Activated CD8-positive, alpha-beta T cell treated with anti-CD3 and anti-CD28 coated beads for 36 hours (primary cell): ENCODE results near the gene HNF1B. TPM values are rescaled to one million over a fixed set of nuclear protein-coding genes. Genes with fewer than 3 reads are reported as not detected.
A peak's percentile ranks its signal among the peaks of the same experiment; 100 is the strongest.

Experiments
- ATAC-seq: fragments of 200-7000 bp; cut with Tn5 transposase; one replicate; pipeline ENCODE4 v1.10.0; 2021; ENCODE audit warnings: mild to moderate bottlenecking, moderate library complexity
- CTCF ChIA-PET: fragments of 350-600 bp; sonication (Branson Sonifier 250); formaldehyde crosslinking; loops from one replicate; lab custom pipeline; 2021; ENCODE audit warnings: antibody characterized with exemption; lab: Charles Lee
- POLR2A ChIA-PET: fragments of 350-600 bp; sonication (Branson Sonifier 250); formaldehyde crosslinking; loops from one replicate; lab custom pipeline; 2021; ENCODE audit warnings: antibody characterized with exemption; lab: Charles Lee
- DNase-seq: peaks from one replicate; pipeline ENCODE4 v3.0.0-alpha.2; 2020
- H3K27ac Mint-ChIP-seq: one replicate; pipeline ENCODE4 v1.8.0; 2021; ENCODE audit warnings: mild to moderate bottlenecking, mixed read lengths
- H3K27me3 Mint-ChIP-seq: one replicate; pipeline ENCODE4 v1.8.0; 2021; ENCODE audit warnings: mixed read lengths
- H3K36me3 Mint-ChIP-seq: one replicate; pipeline ENCODE4 v1.8.0; 2021; ENCODE audit warnings: low read depth, mixed read lengths
- H3K4me1 Mint-ChIP-seq: one replicate; pipeline ENCODE4 v1.8.0; 2021; ENCODE audit warnings: low read depth, mixed read lengths
- H3K4me3 Mint-ChIP-seq: one replicate; pipeline ENCODE4 v1.8.0; 2021; ENCODE audit warnings: mild to moderate bottlenecking, moderate library complexity, mixed read lengths
- H3K9me3 Mint-ChIP-seq: one replicate; pipeline ENCODE4 v1.8.0; 2021; ENCODE audit warnings: mixed read lengths
- intact Hi-C: fragments of 100-400 bp; cut with micrococcal nuclease; formaldehyde crosslinking; loops from one replicate; pipeline ENCODE4 v1.10.0; 2022
- total RNA-seq, 2 experiments: library from RNA; stranded (reverse); gene quantifications; one replicate each; pipeline ENCODE4 v1.2.3, GENCODE V29; 2021
- TF ChIP-seq, protein P1 (sequence below): fragments of 200-600 bp; IDR thresholded peaks from one replicate; pipeline ENCODE4 v1.8.0; 2022; ENCODE audit warnings: antibody characterized with exemption, mild to moderate bottlenecking

The HNF1B gene
- total RNA-seq, 2 experiments from 2014 or later: 0.59 to 0.60 TPM

- Mint-ChIP-seq H3K4me3 (no peak overlapping the region), H3K36me3 (no peaks in the 10 kb centered on the region), H3K27me3 (peaks cover 31% of the 10 kb centered on the region), H3K9me3 (no peaks in the 10 kb centered on the region), H3K4me1 (peaks cover 7% of the 10 kb centered on the region), H3K27ac (no peak overlapping the region)
- no peak for DNase-seq
- ChIA-PET POLR2A (no interaction called here), CTCF (interaction anchor here (1.6 to 1.8 kb wide), 2 partner anchors 10 to 11 kb away, joined by 8 to 9 read pairs; no protein-coding TSS in a partner anchor)
- TF ChIP-seq, protein P1, sequence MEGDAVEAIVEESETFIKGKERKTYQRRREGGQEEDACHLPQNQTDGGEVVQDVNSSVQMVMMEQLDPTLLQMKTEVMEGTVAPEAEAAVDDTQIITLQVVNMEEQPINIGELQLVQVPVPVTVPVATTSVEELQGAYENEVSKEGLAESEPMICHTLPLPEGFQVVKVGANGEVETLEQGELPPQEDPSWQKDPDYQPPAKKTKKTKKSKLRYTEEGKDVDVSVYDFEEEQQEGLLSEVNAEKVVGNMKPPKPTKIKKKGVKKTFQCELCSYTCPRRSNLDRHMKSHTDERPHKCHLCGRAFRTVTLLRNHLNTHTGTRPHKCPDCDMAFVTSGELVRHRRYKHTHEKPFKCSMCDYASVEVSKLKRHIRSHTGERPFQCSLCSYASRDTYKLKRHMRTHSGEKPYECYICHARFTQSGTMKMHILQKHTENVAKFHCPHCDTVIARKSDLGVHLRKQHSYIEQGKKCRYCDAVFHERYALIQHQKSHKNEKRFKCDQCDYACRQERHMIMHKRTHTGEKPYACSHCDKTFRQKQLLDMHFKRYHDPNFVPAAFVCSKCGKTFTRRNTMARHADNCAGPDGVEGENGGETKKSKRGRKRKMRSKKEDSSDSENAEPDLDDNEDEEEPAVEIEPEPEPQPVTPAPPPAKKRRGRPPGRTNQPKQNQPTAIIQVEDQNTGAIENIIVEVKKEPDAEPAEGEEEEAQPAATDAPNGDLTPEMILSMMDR: no peak
- no peak for ATAC-seq
- intact Hi-C loops: no loop called here
Observed at GRCh38 chr17:37781451-37781850, 36.6 kb upstream of the HNF1B start.

GRCh38 chr17:37779554-37779953, 34.7 kb upstream of the HNF1B start:
- ChIA-PET POLR2A (no interaction called here), CTCF (interaction anchor here (1.8 kb wide), 1 partner anchor 9 kb away, joined by 8 read pairs; no protein-coding TSS in a partner anchor)
- ATAC-seq (no peak), DNase-seq (no peak)
- no peaks in the 10 kb centered on the region for H3K9me3 Mint-ChIP-seq
- H3K27me3 Mint-ChIP-seq: peaks cover 27% of the 10 kb centered on the region
- H3K4me3 Mint-ChIP-seq: no peak overlapping the region
- TF ChIP-seq, protein P1: no peak
- H3K36me3 Mint-ChIP-seq: no peaks in the 10 kb centered on the region
- intact Hi-C loops: no loop called here
- peaks cover 16% of the 10 kb centered on the region for H3K4me1 Mint-ChIP-seq
- H3K27ac Mint-ChIP-seq: no peak overlapping the region

DNA sequence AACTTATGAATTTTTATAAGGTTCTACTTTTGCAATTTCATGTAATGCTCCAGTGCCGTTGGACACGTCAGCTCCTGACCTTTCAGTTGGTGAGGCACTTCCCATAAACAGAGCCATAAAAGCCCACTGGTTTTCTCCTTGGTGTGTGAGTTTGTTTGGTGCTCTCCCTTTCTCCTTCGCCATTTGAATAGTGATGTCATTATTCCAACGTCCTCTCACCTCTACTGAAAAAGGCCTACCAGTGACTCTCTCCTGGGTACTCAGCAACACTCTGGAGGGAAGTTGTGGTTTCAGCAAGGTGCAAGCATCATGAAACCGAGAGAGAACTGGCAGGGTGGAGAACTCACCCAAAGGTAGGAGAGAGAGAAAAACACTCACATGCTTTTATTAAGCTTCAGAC, 29.6 kb upstream of the HNF1B start:
- POLR2A ChIA-PET: interaction anchor here (0.9 to 1.8 kb wide), 2 partner anchors 9 to 199 kb away, joined by 3 to 9 read pairs; no protein-coding TSS in a partner anchor
- H3K27ac Mint-ChIP-seq: peak overlapping the region; percentile 90
- H3K4me3 Mint-ChIP-seq: no peak overlapping the region

GRCh38 chr17:37772982-37773381, 28.1 kb upstream of the HNF1B start:
- no peaks in the 10 kb centered on the region for H3K9me3 Mint-ChIP-seq
- no peak overlapping the region for H3K4me3 Mint-ChIP-seq
- TF ChIP-seq, protein P1: no peak
- H3K36me3 Mint-ChIP-seq: no peaks in the 10 kb centered on the region
- peaks cover 19% of the 10 kb centered on the region for H3K27me3 Mint-ChIP-seq
- DNase-seq (peak; percentile 47), ATAC-seq (peak; percentile 31)
- ChIA-PET POLR2A (no interaction called here), CTCF (no interaction called here)
- intact Hi-C loops: loop anchor here (5.0 kb wide), 1 partner anchor 61 kb away; no protein-coding TSS in a partner anchor
- H3K4me1 Mint-ChIP-seq: peaks cover 35% of the 10 kb centered on the region
- H3K27ac Mint-ChIP-seq: peak overlapping the region; percentile 90

More for the DNA sequence above, 29.6 kb upstream of the HNF1B start:
- CTCF ChIA-PET: interaction anchor here (1.0 to 1.2 kb wide), 4 partner anchors 9 to 575 kb away, joined by 3 to 4 read pairs (median 3); no protein-coding TSS in a partner anchor
- TF ChIP-seq, protein P1: no peak
- no peaks in the 10 kb centered on the region for H3K9me3 Mint-ChIP-seq
- no peaks in the 10 kb centered on the region for H3K36me3 Mint-ChIP-seq
- DNase-seq (peak; percentile 76), ATAC-seq (peak; percentile 90)
- peaks cover 38% of the 10 kb centered on the region for H3K4me1 Mint-ChIP-seq
- intact Hi-C loops: loop anchor here (5.0 kb wide), 1 partner anchor 62 kb away; no protein-coding TSS in a partner anchor
- H3K27me3 Mint-ChIP-seq: peaks cover 15% of the 10 kb centered on the region
